Liver (tissue), 9 donors: ENCODE results near the gene RGPD6. TPM values are rescaled to one million over a fixed set of nuclear protein-coding genes. Genes with fewer than 3 reads are reported as not detected.
"Not testable (repeated sequence)": the region's sequence is repeated elsewhere in the genome, so short reads cannot be mapped to it uniquely, and the experiment has no call there.

Experiments used
- DNase-seq: peaks from one replicate; pipeline ENCODE4 v3.0.0-alpha.2; 2017; ENCODE audit warnings: low spot score
- H3K27ac ChIP-seq, 2 donors: one replicate each; pipeline ENCODE4 v1.7.0; 2013; ENCODE audit warnings: inconsistent platforms in 2 of 2, low read length in 2 of 2, control low read depth in 1 of 2, low read depth in 1 of 2, mild to moderate bottlenecking in 1 of 2
- H3K27me3 ChIP-seq, 4 donors: one replicate each; pipeline versions ENCODE4 v1.6.1 to v1.7.0; 2013; ENCODE audit warnings: low read length in 3 of 4, inconsistent platforms in 1 of 4, mild to moderate bottlenecking in 1 of 4, moderate library complexity in 1 of 4; ENCODE audit not compliant: control insufficient read depth in 4 of 4, insufficient read depth in 4 of 4
- H3K36me3 ChIP-seq, 4 donors: one replicate each; pipeline versions ENCODE4 v1.6.1 to v1.7.0; 2013; ENCODE audit warnings: low read length in 3 of 4, mild to moderate bottlenecking in 3 of 4, low read depth in 1 of 4, moderate library complexity in 1 of 4; ENCODE audit not compliant: control insufficient read depth in 4 of 4, insufficient read depth in 3 of 4
- H3K4me1 ChIP-seq, 4 donors: one replicate each; pipeline versions ENCODE4 v1.6.1 to v1.7.0; 2013; ENCODE audit warnings: low read length in 3 of 4, mild to moderate bottlenecking in 3 of 4, moderate library complexity in 1 of 4; ENCODE audit not compliant: control insufficient read depth in 4 of 4, insufficient read depth in 4 of 4
- H3K4me3 ChIP-seq, 3 donors: one replicate each; pipeline versions ENCODE4 v1.6.1 to v1.7.0; 2013; ENCODE audit warnings: low read length in 3 of 3, control low read depth in 1 of 3, low read depth in 1 of 3, mild to moderate bottlenecking in 1 of 3
- H3K9ac ChIP-seq, 2 donors: one replicate each; pipeline ENCODE4 v1.7.0; 2013; ENCODE audit warnings: low read length in 2 of 2, mild to moderate bottlenecking in 2 of 2, moderate library complexity in 2 of 2, control low read depth in 1 of 2, low read depth in 1 of 2
- H3K9me3 ChIP-seq, 4 donors: one replicate each; pipeline versions ENCODE4 v1.6.1 to v1.7.0; 2013; ENCODE audit warnings: low read length in 3 of 4; ENCODE audit not compliant: control insufficient read depth in 4 of 4
- WGBS: extraction: QIAGEN DNeasy Blood & Tissue Kit; methylation state at CpG from one replicate; pipeline ENCODE4 v1.1.7; 2013; 5-methylcytosine and 5-hydroxymethylcytosine counted together
- polyA plus RNA-seq, 2 donors: library from polyadenylated mRNA; stranded (reverse) in 1 of 2; unstranded in 1 of 2; fragments of 200-250 nt in 1 of 2; fragments of >200 nt in 1 of 2; fragmentation: Nextera tagmentation in 1 of 2; extraction: Ambion mirVana in 1 of 2; gene quantifications; one replicate each; pipeline versions ENCODE4 v1.2.1 to v1.2.3, GENCODE V29; 2013 to 2015
- total RNA-seq, 2 donors: library from RNA; depleted of rRNA; stranded (reverse); fragments of >200 nt; gene quantifications; one replicate each; pipeline ENCODE4 v1.2.3, GENCODE V29; 2014
- donor health status: healthy.
- donor health status: healthy.
- donor health status: healthy.
- donor health status: healthy.
- donor health status: healthy.

Gene RGPD6
- total RNA-seq (10 to 100 TPM; 11.4 to 27.4 TPM), polyA plus RNA-seq (1 to 10 TPM; 2.4 to 2.5 TPM)

DNA sequence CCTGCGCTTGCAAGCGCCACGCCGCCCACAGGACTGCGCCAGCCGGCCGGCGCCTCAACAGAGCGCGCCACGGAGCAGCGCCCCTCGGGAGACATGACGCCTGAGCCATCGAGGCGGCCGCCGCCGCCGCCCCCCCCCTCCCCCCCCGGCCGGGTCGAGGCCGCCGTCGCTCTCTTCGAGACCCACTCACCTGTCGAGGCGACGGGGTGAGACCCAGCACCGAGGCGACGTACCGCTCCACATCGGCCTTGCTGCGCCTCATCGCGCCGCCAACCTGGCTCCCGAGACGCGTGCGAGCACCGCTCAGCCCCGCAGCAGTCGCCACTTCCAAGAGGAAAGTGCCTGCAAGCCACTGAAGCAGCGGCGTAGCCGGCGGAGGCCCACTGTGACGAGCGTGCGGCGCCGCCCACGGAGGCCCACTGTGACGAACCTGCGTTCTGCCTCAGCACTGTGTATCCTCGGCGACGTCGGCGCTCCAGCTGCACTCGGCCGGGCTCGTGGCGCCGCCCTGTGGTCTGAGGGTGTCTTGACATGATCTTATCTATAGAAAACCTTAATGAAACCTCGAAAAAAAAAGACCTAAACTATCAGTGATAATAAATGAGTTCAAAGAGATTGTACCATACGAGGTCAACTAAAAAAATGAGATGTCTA lies at the start of gene RGPD6:
Gene RGPD6, minus strand, starts transcription at position 460 of the 654 bp plus-strand sequence. Its CDS starts 198 bp downstream, at position 262.
- not testable (repeated sequence) for H3K36me3 ChIP-seq, DNase-seq, H3K27me3 ChIP-seq, H3K4me1 ChIP-seq, H3K27ac ChIP-seq, H3K9ac ChIP-seq, H3K9me3 ChIP-seq, H3K4me3 ChIP-seq
- 0% methylated on average over 6 of the region's 70 CpGs for WGBS

- H3K36me3 ChIP-seq, H3K9me3 ChIP-seq, H3K27ac ChIP-seq, DNase-seq, H3K4me1 ChIP-seq, H3K9ac ChIP-seq, H3K4me3 ChIP-seq, H3K27me3 ChIP-seq: not testable (repeated sequence)
- WGBS: 64% methylated on average over 1 of the region's 9 CpGs
Measured at GRCh38 chr2:110619326-110619939, 42.4 kb upstream of the RGPD6 start.

DNA sequence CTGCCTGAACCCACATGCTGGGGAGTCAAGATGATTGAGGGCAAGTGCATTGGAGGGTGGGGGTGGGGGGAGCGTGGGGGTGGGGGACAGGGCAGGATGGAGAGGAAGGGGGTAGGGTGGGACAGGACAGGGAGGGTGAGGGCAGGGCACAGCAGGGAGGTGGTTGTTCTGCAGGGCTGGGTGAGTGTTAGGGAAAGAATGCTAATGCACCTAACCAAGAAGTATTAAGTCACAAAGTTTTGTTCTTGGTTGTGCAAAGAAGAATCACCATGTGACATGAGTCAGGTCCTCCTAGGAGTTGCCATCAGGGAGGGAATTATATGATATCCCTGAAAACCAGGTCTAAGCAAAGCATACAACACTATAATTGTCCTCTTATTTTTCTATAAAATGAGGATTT lies 36.9 kb upstream of the RGPD6 start:
- not testable (repeated sequence) for H3K9me3 ChIP-seq, H3K9ac ChIP-seq, H3K27me3 ChIP-seq, DNase-seq, H3K4me1 ChIP-seq, H3K27ac ChIP-seq, H3K36me3 ChIP-seq, H3K4me3 ChIP-seq
- no CpG with 5 or more reads among the region's 1 CpG for WGBS

DNA sequence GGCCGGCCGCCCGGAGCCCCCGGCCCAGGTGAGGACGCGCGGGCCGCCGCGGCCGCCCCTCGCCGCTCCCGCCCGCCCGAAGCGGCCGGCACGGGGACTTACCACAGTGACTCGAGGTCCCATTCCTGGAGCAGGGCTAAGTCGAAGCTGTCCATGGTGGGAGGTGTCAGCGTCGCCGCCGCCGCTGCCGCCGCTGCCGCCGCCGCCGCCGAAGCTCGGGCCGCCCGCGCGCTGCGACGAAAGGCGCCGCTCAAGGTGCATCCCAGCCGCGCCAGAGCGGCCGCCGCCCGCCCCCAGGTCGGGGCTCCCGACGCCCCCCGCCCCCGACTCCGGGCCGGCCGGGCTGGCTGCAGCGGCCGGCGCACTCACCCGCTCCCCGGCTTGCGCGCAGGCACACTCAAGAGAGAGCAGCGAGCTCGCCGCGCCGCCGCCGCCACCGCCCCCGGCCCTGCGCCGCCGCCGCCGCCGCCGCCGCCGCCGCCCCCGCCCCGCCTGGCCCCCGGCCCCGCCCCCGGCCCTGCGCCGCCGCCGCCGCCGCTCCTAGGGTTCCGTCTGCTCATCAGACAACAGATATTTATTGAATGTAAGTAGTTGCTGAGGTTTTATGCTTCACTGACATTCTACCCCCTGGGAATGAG lies 33.7 kb upstream of the RGPD6 start:
- H3K27me3 ChIP-seq, H3K9me3 ChIP-seq, DNase-seq, H3K4me1 ChIP-seq, H3K27ac ChIP-seq, H3K36me3 ChIP-seq, H3K9ac ChIP-seq: not testable (repeated sequence)
- H3K4me3 ChIP-seq: peak overlapping the region in 1 of 3 donors; percentile 41
- WGBS: under 1% methylated on average over 54 of the region's 94 CpGs

DNA sequence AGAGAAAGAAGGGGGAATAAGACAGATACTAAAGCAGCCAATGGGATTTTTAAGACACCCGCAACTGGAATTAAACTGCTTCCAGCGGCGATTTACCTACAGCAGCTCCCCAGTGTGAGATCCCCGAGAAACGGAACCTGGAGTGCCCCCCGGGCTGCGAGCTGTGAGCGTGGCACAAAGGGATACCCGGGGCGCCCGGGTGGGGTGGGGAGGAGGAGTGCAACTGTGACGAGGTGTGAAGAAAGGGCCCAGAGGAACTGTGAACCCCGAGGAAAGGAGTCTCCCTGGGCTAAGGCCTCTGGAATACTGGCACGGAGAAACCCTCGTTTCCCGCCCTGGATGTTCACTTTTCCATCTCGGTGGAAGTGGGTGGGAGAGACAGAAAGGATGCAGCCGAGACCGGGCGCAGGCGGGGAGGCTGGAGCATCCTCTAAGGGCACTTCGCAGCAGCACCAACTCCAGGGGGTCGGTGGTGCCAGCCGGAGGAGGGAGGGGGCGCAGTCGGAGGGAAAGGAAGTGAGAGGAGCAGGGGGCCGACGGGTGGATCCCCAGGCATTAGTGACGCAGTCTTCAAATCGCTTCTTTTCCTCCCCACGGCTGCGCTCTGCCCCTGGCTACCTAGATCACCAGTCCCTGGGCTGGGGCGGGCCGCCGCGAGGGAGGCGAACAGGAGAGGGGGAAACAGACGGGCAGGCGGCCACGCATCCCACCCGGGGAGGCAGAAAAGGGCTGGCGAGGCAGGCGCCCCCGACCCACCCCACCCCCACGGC lies 33.0 kb upstream of the RGPD6 start:
- not testable (repeated sequence) for DNase-seq, H3K36me3 ChIP-seq, H3K9ac ChIP-seq, H3K27ac ChIP-seq, H3K4me3 ChIP-seq, H3K4me1 ChIP-seq, H3K9me3 ChIP-seq, H3K27me3 ChIP-seq
- WGBS: 8% methylated on average over 25 of the region's 45 CpGs

- H3K36me3 ChIP-seq, H3K4me3 ChIP-seq, H3K27ac ChIP-seq, H3K27me3 ChIP-seq, H3K4me1 ChIP-seq, DNase-seq, H3K9me3 ChIP-seq, H3K9ac ChIP-seq: not testable (repeated sequence)
- WGBS: no CpG with 5 or more reads among the region's 8 CpGs
Measured at GRCh38 chr2:110608788-110609502, 31.9 kb upstream of the RGPD6 start.

DNA sequence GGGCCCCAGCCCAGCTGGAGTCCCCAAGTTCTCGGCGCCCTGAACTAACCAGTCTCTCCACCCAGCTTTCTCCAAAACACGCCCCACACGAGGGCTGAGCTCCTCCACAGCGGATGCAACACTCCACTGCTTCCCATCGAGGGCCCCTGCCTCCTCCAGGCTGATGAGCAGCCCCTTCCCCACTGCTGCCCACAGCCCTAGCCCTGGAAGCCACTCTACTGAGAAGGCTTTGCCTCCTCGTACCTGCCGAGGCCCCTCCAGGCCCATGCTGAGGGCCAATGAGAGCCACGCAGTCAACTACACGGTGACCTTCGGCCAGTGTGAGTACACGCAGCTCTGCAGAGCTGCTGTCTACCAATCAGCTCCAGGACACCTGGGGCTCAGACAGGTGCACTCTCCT lies 28.0 kb upstream of the RGPD6 start:
- DNase-seq, H3K4me1 ChIP-seq, H3K4me3 ChIP-seq, H3K9ac ChIP-seq, H3K27me3 ChIP-seq, H3K9me3 ChIP-seq, H3K36me3 ChIP-seq, H3K27ac ChIP-seq: not testable (repeated sequence)
- WGBS: 81% methylated on average over 10 of the region's 12 CpGs
